GM12875 (cell line): ENCODE results near the gene URAD.

Experiments used
- H3K4me3 ChIP-seq: one replicate; pipeline ENCODE4 v1.5.1; 2011; ENCODE audit warnings: low read depth, low read length, control low read depth
- CTCF ChIP-seq: IDR thresholded peaks from 2 replicates; pipeline ENCODE4 v1.5.1; 2011; ENCODE audit warnings: low read depth, mild to moderate bottlenecking, control low read depth, inconsistent platforms, low read length, moderate library complexity, borderline replicate concordance; ENCODE audit not compliant: insufficient read depth

The URAD gene

GRCh38 chr13:27979765-27980279 lies 8.7 kb downstream of the URAD start:
- no peak overlapping the region for H3K4me3 ChIP-seq
- no peak for TF ChIP-seq CTCF

- TF ChIP-seq CTCF, result no peak
- H3K4me3 ChIP-seq, result no peak overlapping the region
Measured at GRCh38 chr13:27979001-27979643, 9.4 kb downstream of the URAD start.

- no peak overlapping the region for H3K4me3 ChIP-seq
Measured at GRCh38 chr13:27978301-27978968, 10.1 kb downstream of the URAD start.

GRCh38 chr13:27977476-27978300 lies 10.8 kb downstream of the URAD start:
- no peak for TF ChIP-seq CTCF
- no peak overlapping the region for H3K4me3 ChIP-seq

More at GRCh38 chr13:27978301-27978968, 10.1 kb downstream of the URAD start:
- TF ChIP-seq CTCF, result no peak

- H3K4me3 ChIP-seq, result no peak overlapping the region
- TF ChIP-seq CTCF, result no peak
Measured at GRCh38 chr13:27976362-27977091, 12.0 kb downstream of the URAD start.

- no peak for TF ChIP-seq CTCF
- no peak overlapping the region for H3K4me3 ChIP-seq
Measured at GRCh38 chr13:27975564-27976361, 12.7 kb downstream of the URAD start.
